IPS DF 6.9 (cell line): ENCODE measurements around the gene TNMD.

Experiments used
- DNase-seq: peaks from one replicate; pipeline ENCODE4 v3.0.0-alpha.2; 2013; ENCODE audit warnings: low read depth, low spot score
- H3K27ac ChIP-seq: one replicate; pipeline ENCODE4 v1.5.1; 2013; ENCODE audit warnings: low read length, control low read depth
- H3K27me3 ChIP-seq: 2 replicates; pipeline ENCODE4 v1.6.1; 2013; ENCODE audit warnings: mild to moderate bottlenecking, low read length; ENCODE audit not compliant: control insufficient read depth, insufficient read depth
- H3K36me3 ChIP-seq: 2 replicates; pipeline ENCODE4 v1.6.1; 2013; ENCODE audit warnings: low read length; ENCODE audit not compliant: control insufficient read depth, insufficient read depth
- H3K4me1 ChIP-seq: 2 replicates; pipeline ENCODE4 v1.6.1; 2013; ENCODE audit warnings: low read length; ENCODE audit not compliant: control insufficient read depth, insufficient read depth
- H3K4me3 ChIP-seq: 2 replicates; pipeline ENCODE4 v1.5.1; 2013; ENCODE audit warnings: mild to moderate bottlenecking, low read length
- H3K9me3 ChIP-seq: 2 replicates; pipeline ENCODE4 v1.6.1; 2013; ENCODE audit warnings: low read length, inconsistent platforms; ENCODE audit not compliant: control insufficient read depth, insufficient read depth
- WGBS: extraction: QIAGEN DNeasy Blood & Tissue Kit; methylation state at CpG from one replicate; pipeline ENCODE4 v1.1.7; 2013; ENCODE audit warnings: mixed read lengths, missing lambda C conversion rate; ENCODE audit not compliant: insufficient read length, insufficient coverage; 5-methylcytosine and 5-hydroxymethylcytosine counted together

The TNMD gene

GRCh38 chrX:100643956-100644860 lies 59.5 kb downstream of the TNMD start, which contains the start of gene SRPX2:
Gene SRPX2, plus strand, starts transcription at chrX:100644199. Its CDS starts 2,124 bp downstream, at chrX:100646323.
- H3K36me3 ChIP-seq: no peaks in the 10 kb centered on the region
- H3K27me3 ChIP-seq: no peaks in the 10 kb centered on the region
- H3K4me1 ChIP-seq: peaks cover 1% of the 10 kb centered on the region; the same call in 1 of the 2 replicates
- WGBS: no CpG with 5 or more reads among the region's 11 CpGs
- no peak within 1 kb of the TSS for H3K27ac ChIP-seq
- H3K9me3 ChIP-seq: no peaks in the 10 kb centered on the region
- no peak for DNase-seq
- H3K4me3 ChIP-seq: no peak within 1 kb of the TSS

GRCh38 chrX:100645106-100645505 lies 60.4 kb downstream of the TNMD start:
- Histone ChIP-seq H3K27ac (no peak overlapping the region), H3K9me3 (no peaks in the 10 kb centered on the region), H3K36me3 (no peaks in the 10 kb centered on the region), H3K4me1 (peaks cover 3% of the 10 kb centered on the region; the same call in 1 of the 2 replicates), H3K4me3 (no peak overlapping the region), H3K27me3 (no peaks in the 10 kb centered on the region)
- WGBS: no CpG with 5 or more reads among the region's 4 CpGs
- DNase-seq: no peak

- Histone ChIP-seq H3K4me3 (no peak overlapping the region), H3K4me1 (peaks cover 3% of the 10 kb centered on the region; the same call in 1 of the 2 replicates), H3K36me3 (no peaks in the 10 kb centered on the region), H3K27ac (no peak overlapping the region), H3K9me3 (no peaks in the 10 kb centered on the region), H3K27me3 (no peaks in the 10 kb centered on the region)
- whole genome bisulfite sequencing: no CpG with 5 or more reads among the region's 1 CpG
- DNase-seq: no peak
Measured at GRCh38 chrX:100647095-100647494, 62.4 kb downstream of the TNMD start.

- H3K4me3 ChIP-seq: no peak overlapping the region
- no peak overlapping the region for H3K27ac ChIP-seq
- no peaks in the 10 kb centered on the region for H3K27me3 ChIP-seq
- no CpG with 5 or more reads among the region's 2 CpGs for WGBS
- H3K36me3 ChIP-seq: no peaks in the 10 kb centered on the region
- no peaks in the 10 kb centered on the region for H3K9me3 ChIP-seq
- DNase-seq: no peak
- peaks cover 3% of the 10 kb centered on the region; the same call in 1 of the 2 replicates for H3K4me1 ChIP-seq
Measured at GRCh38 chrX:100647739-100648138, 63.0 kb downstream of the TNMD start.

GRCh38 chrX:100648458-100649417 lies 64.0 kb downstream of the TNMD start:
- H3K4me3 ChIP-seq: no peak overlapping the region
- H3K27me3 ChIP-seq: no peaks in the 10 kb centered on the region
- no peaks in the 10 kb centered on the region for H3K36me3 ChIP-seq
- WGBS: no CpG with 5 or more reads among the region's 8 CpGs
- no peaks in the 10 kb centered on the region for H3K9me3 ChIP-seq
- no peak for DNase-seq
- peaks cover 3% of the 10 kb centered on the region; the same call in 1 of the 2 replicates for H3K4me1 ChIP-seq
- H3K27ac ChIP-seq: no peak overlapping the region
